Calu3 (cell line): ENCODE measurements around the gene TJAP1. TPM values are rescaled to one million over a fixed set of nuclear protein-coding genes. Genes with fewer than 3 reads are reported as not detected.
"Not testable (repeated sequence)": the region's sequence is repeated elsewhere in the genome, so short reads cannot be mapped to it uniquely, and the experiment has no call there.

ENCODE experiments used
- BruUV-seq: library from RNA; stranded (reverse); fragments of 400-500 nt; replicated peaks from 2 replicates; lab custom pipeline; 2021; lab: Mats Ljungman, UMichigan
- CTCF ChIA-PET: fragments of 300-600 bp; sonication (Branson Sonifier 250); formaldehyde crosslinking; loops from one replicate; lab custom pipeline; 2022; ENCODE audit warnings: antibody characterized with exemption; lab: Charles Lee
- DNase-seq: peaks from one replicate; pipeline ENCODE4 v3.0.0; 2022
- H3K27ac Mint-ChIP-seq: one replicate; pipeline ENCODE4 v1.8.0; 2022; ENCODE audit warnings: mixed read lengths; ENCODE audit not compliant: unreplicated experiment
- H3K27me3 Mint-ChIP-seq: one replicate; pipeline ENCODE4 v1.8.0; 2022; ENCODE audit warnings: mixed read lengths; ENCODE audit not compliant: unreplicated experiment
- H3K36me3 Mint-ChIP-seq: one replicate; pipeline ENCODE4 v1.8.0; 2022; ENCODE audit warnings: mild to moderate bottlenecking, moderate library complexity, mixed read lengths; ENCODE audit not compliant: insufficient read depth, unreplicated experiment
- H3K4me1 Mint-ChIP-seq: one replicate; pipeline ENCODE4 v1.8.0; 2022; ENCODE audit warnings: mild to moderate bottlenecking, low read depth, mixed read lengths; ENCODE audit not compliant: unreplicated experiment
- H3K4me3 Mint-ChIP-seq: one replicate; pipeline ENCODE4 v1.8.0; 2022; ENCODE audit warnings: mild to moderate bottlenecking, low read depth, moderate library complexity, mixed read lengths; ENCODE audit not compliant: unreplicated experiment
- H3K9me3 Mint-ChIP-seq: one replicate; pipeline ENCODE4 v1.8.0; 2022; ENCODE audit warnings: low read depth, mixed read lengths; ENCODE audit not compliant: unreplicated experiment
- intact Hi-C: fragments of 100-400 bp; cut with micrococcal nuclease; formaldehyde crosslinking; loops from one replicate; pipeline ENCODE4 v1.10.0; 2022; ENCODE audit not compliant: unreplicated experiment
- total RNA-seq: library from RNA; stranded (reverse); gene quantifications from 2 replicates; pipeline ENCODE4 v1.2.3, GENCODE V29; 2022
- TF ChIP-seq, protein P1 (sequence below): fragments of 200-600 bp; IDR thresholded peaks from one replicate; pipeline ENCODE4 v1.8.0; 2022; ENCODE audit warnings: antibody characterized with exemption; ENCODE audit not compliant: unreplicated experiment

The TJAP1 gene
- total RNA-seq, 1 experiment from 2014 or later, result 72.3 TPM

DNA sequence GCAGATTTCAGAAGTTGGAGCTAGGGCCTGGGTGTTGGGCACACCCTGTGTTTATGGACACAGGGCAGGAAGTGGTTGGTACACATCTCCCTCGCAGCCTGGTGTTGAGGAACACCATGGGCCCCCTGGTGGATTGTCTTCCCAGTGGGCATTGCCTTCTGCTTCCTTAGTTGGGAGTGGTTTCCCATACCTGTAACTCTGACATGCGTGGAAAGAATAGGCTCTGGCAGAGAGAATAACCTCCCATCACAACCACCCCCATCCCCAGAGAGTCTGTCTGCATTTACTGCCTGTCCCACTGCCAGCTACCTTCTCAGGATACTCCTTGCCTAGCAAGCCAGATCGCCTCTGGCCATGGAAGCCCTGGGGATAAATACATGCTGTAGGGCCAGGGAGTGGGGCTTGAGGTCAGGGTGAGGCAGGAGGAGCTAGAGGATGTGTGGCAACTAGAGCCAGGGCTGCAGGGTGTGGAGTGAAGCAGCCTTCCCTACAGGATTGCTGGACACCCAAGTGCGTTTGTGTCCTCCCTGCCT lies 18.1 kb downstream of the TJAP1 start:
- Mint-ChIP-seq H3K27ac (no peak overlapping the region), H3K4me3 (no peak overlapping the region), H3K9me3 (no peaks in the 10 kb centered on the region), H3K4me1 (peaks cover 42% of the 10 kb centered on the region), H3K36me3 (peaks cover 33% of the 10 kb centered on the region), H3K27me3 (no peaks in the 10 kb centered on the region)
- intact Hi-C loops, result no loop called here
- CTCF ChIA-PET, result interaction anchor here (1.0 to 2.2 kb wide), 9 partner anchors 8 to 266 kb away, joined by 3 to 12 read pairs (median 3); partner anchors contain the start of genes DLK2, DNPH1 and TJAP1
- peak; percentile 51 for DNase-seq
- no TSS peak for BruUV-seq
- TF ChIP-seq, protein P1, sequence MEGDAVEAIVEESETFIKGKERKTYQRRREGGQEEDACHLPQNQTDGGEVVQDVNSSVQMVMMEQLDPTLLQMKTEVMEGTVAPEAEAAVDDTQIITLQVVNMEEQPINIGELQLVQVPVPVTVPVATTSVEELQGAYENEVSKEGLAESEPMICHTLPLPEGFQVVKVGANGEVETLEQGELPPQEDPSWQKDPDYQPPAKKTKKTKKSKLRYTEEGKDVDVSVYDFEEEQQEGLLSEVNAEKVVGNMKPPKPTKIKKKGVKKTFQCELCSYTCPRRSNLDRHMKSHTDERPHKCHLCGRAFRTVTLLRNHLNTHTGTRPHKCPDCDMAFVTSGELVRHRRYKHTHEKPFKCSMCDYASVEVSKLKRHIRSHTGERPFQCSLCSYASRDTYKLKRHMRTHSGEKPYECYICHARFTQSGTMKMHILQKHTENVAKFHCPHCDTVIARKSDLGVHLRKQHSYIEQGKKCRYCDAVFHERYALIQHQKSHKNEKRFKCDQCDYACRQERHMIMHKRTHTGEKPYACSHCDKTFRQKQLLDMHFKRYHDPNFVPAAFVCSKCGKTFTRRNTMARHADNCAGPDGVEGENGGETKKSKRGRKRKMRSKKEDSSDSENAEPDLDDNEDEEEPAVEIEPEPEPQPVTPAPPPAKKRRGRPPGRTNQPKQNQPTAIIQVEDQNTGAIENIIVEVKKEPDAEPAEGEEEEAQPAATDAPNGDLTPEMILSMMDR, result peak; percentile 37

DNA sequence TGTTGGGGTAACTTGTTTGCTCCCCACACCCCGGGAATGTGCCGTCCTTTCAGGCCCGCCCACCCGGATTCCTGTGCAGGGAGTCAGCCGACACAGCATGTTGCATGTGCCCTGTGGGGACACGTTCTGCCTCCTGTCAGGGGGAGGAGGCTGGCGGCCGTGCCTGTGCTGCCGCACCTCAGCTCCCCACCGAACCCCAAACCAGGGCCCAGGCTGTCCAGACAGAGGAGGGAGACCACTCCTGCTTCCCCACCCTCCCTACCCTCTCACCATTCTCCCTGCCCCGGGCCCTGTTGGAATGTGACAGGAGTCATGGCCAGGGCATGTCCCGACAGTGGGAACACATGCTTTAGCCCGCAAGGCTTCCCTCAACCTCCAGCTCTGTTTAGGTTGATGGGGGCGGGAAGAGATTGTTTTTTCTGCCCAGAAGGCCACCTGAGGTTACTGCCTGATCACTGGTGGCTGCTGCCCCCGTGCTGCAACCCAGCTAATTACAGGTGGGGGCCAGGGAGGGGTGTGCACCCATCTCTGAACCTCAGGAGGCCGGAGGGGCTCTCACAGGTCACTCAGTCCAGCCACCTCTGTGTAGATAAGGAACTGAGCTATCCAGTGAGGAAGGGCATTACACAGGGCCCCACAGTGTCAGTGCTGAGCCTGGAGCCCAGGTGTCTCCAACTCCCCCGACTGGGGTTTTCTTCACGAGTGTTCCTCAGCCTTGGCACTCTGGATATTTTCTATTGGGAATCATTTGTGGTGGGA lies 19.2 kb downstream of the TJAP1 start:
- intact Hi-C loops, result loop anchor here (1.0 to 2.0 kb wide), 2 partner anchors 60 to 110 kb away; no protein-coding TSS in a partner anchor
- H3K4me3 Mint-ChIP-seq, result no peak overlapping the region
- H3K27ac Mint-ChIP-seq, result no peak overlapping the region
- H3K9me3 Mint-ChIP-seq, result no peaks in the 10 kb centered on the region
- peaks cover 42% of the 10 kb centered on the region for H3K36me3 Mint-ChIP-seq
- CTCF ChIA-PET, result interaction anchor here (0.6 to 1.7 kb wide), 15 partner anchors 9 to 314 kb away, joined by 3 to 12 read pairs (median 4); partner anchors contain the start of genes CUL9, DLK2, DNPH1 and LRRC73
- DNase-seq, result peak; percentile 75
- peaks cover 42% of the 10 kb centered on the region for H3K4me1 Mint-ChIP-seq
- BruUV-seq, result no TSS peak
- TF ChIP-seq, protein P1, result peak; percentile 89
- H3K27me3 Mint-ChIP-seq, result no peaks in the 10 kb centered on the region

GRCh38 chr6:43497129-43497396 lies 19.7 kb downstream of the TJAP1 start:
- H3K27me3 Mint-ChIP-seq, result no peaks in the 10 kb centered on the region
- CTCF ChIA-PET, result interaction anchor here (0.9 to 1.7 kb wide), 8 partner anchors 10 to 234 kb away, joined by 3 to 12 read pairs (median 4); partner anchors contain the start of genes DLK2, LRRC73 and TJAP1
- no TSS peak for BruUV-seq
- H3K36me3 Mint-ChIP-seq, result peaks cover 46% of the 10 kb centered on the region
- intact Hi-C loops, result loop anchor here (2.0 kb wide), 1 partner anchor 60 kb away; no protein-coding TSS in a partner anchor
- H3K4me3 Mint-ChIP-seq, result no peak overlapping the region
- H3K9me3 Mint-ChIP-seq, result no peaks in the 10 kb centered on the region
- DNase-seq, result no peak
- TF ChIP-seq, protein P1, result no peak
- peaks cover 40% of the 10 kb centered on the region for H3K4me1 Mint-ChIP-seq
- H3K27ac Mint-ChIP-seq, result no peak overlapping the region

- no peak for DNase-seq
- TF ChIP-seq, protein P1, result no peak
- BruUV-seq, result no TSS peak
- Mint-ChIP-seq H3K27ac (no peak overlapping the region), H3K36me3 (peaks cover 52% of the 10 kb centered on the region), H3K4me3 (no peak overlapping the region), H3K27me3 (no peaks in the 10 kb centered on the region), H3K9me3 (no peaks in the 10 kb centered on the region), H3K4me1 (peaks cover 34% of the 10 kb centered on the region)
- CTCF ChIA-PET, result interaction anchor here (0.6 to 1.3 kb wide), 3 partner anchors 9 to 12 kb away, joined by 4 to 9 read pairs (median 9); partner anchors contain the start of gene LRRC73
- intact Hi-C loops, result loop anchor here (2.0 kb wide), 1 partner anchor 61 kb away; no protein-coding TSS in a partner anchor
These were observed 20.3 kb downstream of the TJAP1 start for GRCh38 chr6:43497689-43498088.

DNA sequence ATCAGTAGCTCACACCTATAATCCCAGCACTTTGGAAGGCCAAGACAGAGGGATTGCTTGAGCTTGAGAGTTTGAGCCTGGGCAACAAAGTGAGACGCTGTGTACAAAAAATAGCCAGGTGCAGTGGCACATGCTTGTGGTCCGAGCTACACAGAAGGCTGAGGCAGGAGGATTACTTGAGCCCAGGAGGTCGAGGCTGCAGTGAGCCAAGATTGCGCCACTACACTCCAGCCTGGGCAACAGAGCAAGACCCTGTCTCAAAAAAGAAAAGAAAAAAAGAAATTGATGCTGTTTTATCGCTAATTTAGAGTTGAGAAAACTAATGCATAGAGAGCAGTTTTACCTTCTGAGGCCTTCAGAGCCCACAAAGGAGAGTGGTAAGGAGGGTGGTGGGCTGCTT lies 20.9 kb downstream of the TJAP1 start:
- BruUV-seq, H3K9me3 Mint-ChIP-seq, H3K4me3 Mint-ChIP-seq, DNase-seq, H3K27ac Mint-ChIP-seq, intact Hi-C loops, H3K27me3 Mint-ChIP-seq: not testable (repeated sequence)
- CTCF ChIA-PET, result interaction anchor here (0.5 to 1.1 kb wide), 3 partner anchors 9 to 321 kb away, joined by 4 to 9 read pairs (median 9); no protein-coding TSS in a partner anchor
- Mint-ChIP-seq H3K36me3 (peaks cover 55% of the 10 kb centered on the region), H3K4me1 (peaks cover 28% of the 10 kb centered on the region)
